BJ (cell line): ENCODE measurements around the gene SPP2. TPM values are rescaled to one million over a fixed set of nuclear protein-coding genes. Genes with fewer than 3 reads are reported as not detected.
A peak's percentile ranks its signal among the peaks of the same experiment; 100 is the strongest.

Source experiments
- CTCF ChIA-PET: fragments of 350-600 bp; formaldehyde crosslinking; extraction: SDS; loops from one replicate; lab custom pipeline; 2021; ENCODE audit warnings: antibody characterized with exemption, inconsistent platforms; lab: Yijun Ruan, JAX
- POLR2A ChIA-PET: fragments of 300-600 bp; sonication (Branson Sonifier 250); formaldehyde crosslinking; extraction: SDS; loops from one replicate; lab custom pipeline; 2021; ENCODE audit warnings: antibody characterized with exemption; lab: Charles Lee
- DNase-seq: peaks from one replicate; pipeline ENCODE4 v3.0.0-alpha.2; 2011; ENCODE audit warnings: low read depth
- H3K27me3 ChIP-seq: 2 replicates; pipeline ENCODE4 v1.6.0; 2011; ENCODE audit warnings: low read length; ENCODE audit not compliant: control insufficient read depth, insufficient read depth
- H3K36me3 ChIP-seq: 2 replicates; pipeline ENCODE4 v1.5.1; 2011; ENCODE audit warnings: low read length; ENCODE audit not compliant: control insufficient read depth, insufficient read depth
- H3K4me3 ChIP-seq: 2 replicates; pipeline ENCODE4 v1.5.1; 2011; ENCODE audit warnings: low read depth, mild to moderate bottlenecking, control low read depth, low read length
- polyA plus RNA-seq: library from polyadenylated mRNA; depleted of rRNA; stranded (reverse); fragments of >200 nt; gene quantifications from 2 replicates; pipeline ENCODE4 v1.2.3, GENCODE V29; 2011
- TF ChIP-seq, protein P1 (sequence below): IDR thresholded peaks from 2 replicates; pipeline ENCODE4 v1.5.1; 2011; ENCODE audit warnings: low read depth, mild to moderate bottlenecking, control low read depth, inconsistent platforms, low read length, moderate library complexity; ENCODE audit not compliant: insufficient read depth

The SPP2 gene
- polyA plus RNA-seq, 1 experiment = not detected

DNA sequence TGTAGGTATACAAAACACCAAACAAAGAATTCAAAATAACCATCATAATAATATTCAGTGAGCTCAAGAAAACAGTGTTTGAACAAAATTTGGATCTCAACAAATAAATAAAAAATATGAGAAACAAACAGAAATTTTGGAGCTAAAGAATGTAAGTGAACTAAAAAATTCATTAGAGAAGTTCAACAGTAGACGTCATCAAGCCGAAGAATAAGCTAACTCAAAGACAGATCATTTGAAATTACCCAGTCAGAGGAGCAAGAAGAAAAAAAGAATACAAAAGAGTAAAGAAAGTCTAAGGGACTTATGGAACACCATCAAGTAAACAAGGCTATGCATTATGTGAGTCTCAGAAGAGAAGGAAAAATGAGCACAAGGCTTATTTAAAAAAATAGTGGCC is 16.6 kb upstream of the SPP2 start:
- H3K4me3 ChIP-seq = no peak overlapping the region
- peaks cover 4% of the 10 kb centered on the region; the same call in 1 of the 2 replicates for H3K27me3 ChIP-seq
- TF ChIP-seq, protein P1, sequence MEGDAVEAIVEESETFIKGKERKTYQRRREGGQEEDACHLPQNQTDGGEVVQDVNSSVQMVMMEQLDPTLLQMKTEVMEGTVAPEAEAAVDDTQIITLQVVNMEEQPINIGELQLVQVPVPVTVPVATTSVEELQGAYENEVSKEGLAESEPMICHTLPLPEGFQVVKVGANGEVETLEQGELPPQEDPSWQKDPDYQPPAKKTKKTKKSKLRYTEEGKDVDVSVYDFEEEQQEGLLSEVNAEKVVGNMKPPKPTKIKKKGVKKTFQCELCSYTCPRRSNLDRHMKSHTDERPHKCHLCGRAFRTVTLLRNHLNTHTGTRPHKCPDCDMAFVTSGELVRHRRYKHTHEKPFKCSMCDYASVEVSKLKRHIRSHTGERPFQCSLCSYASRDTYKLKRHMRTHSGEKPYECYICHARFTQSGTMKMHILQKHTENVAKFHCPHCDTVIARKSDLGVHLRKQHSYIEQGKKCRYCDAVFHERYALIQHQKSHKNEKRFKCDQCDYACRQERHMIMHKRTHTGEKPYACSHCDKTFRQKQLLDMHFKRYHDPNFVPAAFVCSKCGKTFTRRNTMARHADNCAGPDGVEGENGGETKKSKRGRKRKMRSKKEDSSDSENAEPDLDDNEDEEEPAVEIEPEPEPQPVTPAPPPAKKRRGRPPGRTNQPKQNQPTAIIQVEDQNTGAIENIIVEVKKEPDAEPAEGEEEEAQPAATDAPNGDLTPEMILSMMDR = no peak
- ChIA-PET POLR2A (no interaction called here), CTCF (no interaction called here)
- DNase-seq = no peak
- no peaks in the 10 kb centered on the region for H3K36me3 ChIP-seq

DNA sequence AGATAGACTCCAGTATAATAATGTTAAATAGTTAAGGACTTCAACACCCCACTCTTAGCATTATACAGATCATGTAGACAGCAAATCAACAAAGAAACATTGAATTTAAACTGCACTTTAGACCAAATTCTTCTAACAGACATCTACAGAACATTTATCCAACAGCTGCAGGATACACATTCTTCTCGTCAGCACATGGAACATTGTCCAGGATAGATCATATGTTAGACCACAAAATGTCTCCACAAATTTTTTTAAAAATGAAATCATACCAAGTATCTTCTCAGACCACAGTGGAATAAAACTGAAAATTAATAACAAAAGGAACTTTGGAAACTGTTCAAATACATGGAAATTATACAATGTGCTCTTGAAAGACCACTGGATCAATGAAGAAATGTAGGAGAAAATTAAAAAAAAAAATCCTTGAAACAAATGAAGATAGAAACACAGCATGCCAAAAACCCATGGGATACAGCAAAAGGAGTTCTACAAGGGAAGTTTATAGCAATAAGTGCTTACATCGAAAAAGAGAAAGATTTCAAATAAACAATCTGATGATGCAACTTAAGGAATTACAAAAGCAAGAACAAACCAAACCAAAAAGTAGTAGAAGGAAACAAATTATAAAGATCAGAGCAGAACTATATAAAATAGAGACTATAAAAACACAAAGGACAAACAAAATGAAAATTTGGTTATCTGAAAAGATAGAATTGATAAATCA is 12.3 kb upstream of the SPP2 start:
- Histone ChIP-seq H3K27me3 (0 out of 2 replicates have a peak, but pooled peaks cover 3% of the 10 kb centered on the region), H3K4me3 (no peak overlapping the region), H3K36me3 (no peaks in the 10 kb centered on the region)
- POLR2A ChIA-PET = no interaction called here
- TF ChIP-seq, protein P1 = no peak
- no peak for DNase-seq
- CTCF ChIA-PET = no interaction called here

DNA sequence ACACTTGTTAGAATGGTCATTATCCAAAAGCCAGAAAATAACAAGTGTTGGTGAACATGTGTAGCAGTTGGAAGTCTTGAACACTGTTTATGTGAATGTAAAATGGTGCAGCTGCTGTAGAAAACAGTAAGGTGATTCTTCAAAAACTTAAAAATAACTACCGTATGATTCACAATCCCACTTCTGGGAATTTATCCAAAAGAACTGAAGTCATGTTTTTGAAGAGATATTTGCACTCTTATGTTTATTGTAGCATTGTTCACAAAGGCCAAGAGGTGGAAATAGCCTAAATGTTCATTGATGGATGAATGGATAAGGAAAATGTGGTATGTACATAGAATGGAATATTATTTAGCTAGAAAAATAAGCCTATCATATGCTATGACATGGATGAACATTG is 6.3 kb upstream of the SPP2 start:
- H3K36me3 ChIP-seq = no peaks in the 10 kb centered on the region
- POLR2A ChIA-PET = no interaction called here
- CTCF ChIA-PET = interaction anchor here (0.7 kb wide), 1 partner anchor 54 kb away, joined by 3 read pairs; no protein-coding TSS in a partner anchor

DNA sequence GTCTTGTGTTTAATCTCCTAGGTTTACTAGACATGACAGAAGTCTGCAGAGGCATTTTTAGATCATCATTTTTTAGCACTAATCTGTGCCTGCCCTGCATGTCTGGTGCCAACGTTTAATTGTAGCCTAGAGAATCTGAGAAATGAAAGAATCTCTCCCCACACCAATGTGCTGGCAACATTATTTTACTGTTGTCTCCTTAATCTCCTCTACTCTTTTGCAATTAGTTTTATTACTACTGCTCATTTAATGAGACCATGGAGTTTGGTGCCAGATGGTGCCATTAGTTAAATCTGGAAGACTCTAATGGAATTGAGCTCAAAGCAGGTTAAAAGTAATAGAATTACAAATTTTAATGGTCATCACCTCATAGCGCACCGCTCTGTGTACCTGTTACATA is 4.0 kb upstream of the SPP2 start:
- H3K36me3 ChIP-seq = no peaks in the 10 kb centered on the region
- ChIA-PET CTCF (interaction anchor here (0.7 to 1.3 kb wide), 2 partner anchors 8 to 30 kb away, joined by 3 read pairs; no protein-coding TSS in a partner anchor), POLR2A (no interaction called here)
- TF ChIP-seq, protein P1 = no peak
- no peaks in the 10 kb centered on the region for H3K27me3 ChIP-seq
- no peak for DNase-seq
- no peak overlapping the region for H3K4me3 ChIP-seq

More for the DNA sequence above, 6.3 kb upstream of the SPP2 start:
- TF ChIP-seq, protein P1 = no peak
- DNase-seq = peak; percentile 47
- Histone ChIP-seq H3K27me3 (no peaks in the 10 kb centered on the region), H3K4me3 (no peak overlapping the region)

DNA sequence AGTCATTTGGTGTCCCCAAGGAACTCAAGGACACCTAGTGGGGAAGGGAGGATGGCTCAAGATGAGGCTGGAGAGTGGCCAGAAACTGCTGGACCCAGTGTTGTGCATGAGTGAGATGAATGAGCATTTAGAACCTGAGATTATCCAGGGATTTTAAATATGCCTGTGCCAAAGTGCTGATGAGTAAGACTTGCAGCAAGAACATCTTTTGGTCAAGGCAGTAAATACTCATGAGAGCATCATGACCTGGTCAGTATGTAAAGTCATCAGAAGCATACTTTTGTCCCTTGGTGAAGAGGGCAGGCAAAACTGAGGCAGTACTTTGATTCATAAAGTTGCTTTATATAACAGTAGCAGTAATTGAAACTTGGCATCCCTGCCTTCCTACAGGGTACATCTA is 3.1 kb upstream of the SPP2 start:
- DNase-seq = no peak
- ChIA-PET CTCF (interaction anchor here (0.7 kb wide), 1 partner anchor 29 kb away, joined by 3 read pairs; no protein-coding TSS in a partner anchor), POLR2A (no interaction called here)
- Histone ChIP-seq H3K4me3 (no peak overlapping the region), H3K36me3 (no peaks in the 10 kb centered on the region), H3K27me3 (no peaks in the 10 kb centered on the region)
- TF ChIP-seq, protein P1 = no peak
